GM15510 (cell line): ENCODE measurements around the gene PRKN.

Source experiments
- POLR2A ChIP-seq: IDR thresholded peaks from 3 replicates; pipeline ENCODE4 v1.6.1; 2011; ENCODE audit warnings: borderline replicate concordance; ENCODE audit not compliant: insufficient read length; ENCODE audit errors: extremely low read depth

PRKN gene

GRCh38 chr6:161890133-161890831 is 837.3 kb downstream of the PRKN start:
- TF ChIP-seq POLR2A: no peak

DNA sequence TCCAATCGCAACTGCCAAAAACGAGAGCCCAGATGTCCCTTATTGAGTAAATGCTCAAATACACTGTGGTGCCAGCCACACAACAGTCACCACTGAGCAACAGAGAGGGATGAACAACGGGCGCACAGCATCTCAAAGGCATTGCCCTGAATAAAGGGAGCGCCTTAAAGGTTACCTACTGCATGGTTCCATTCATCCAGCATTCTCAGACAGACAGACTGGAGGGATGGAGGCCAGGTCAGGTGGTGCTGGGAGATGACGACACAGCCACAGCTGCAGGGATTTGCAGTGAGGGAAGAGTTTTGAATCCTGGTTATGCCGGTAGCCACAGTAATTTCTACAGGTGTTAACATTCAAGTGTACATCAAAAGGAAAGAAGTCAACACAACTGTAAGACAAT is 838.2 kb downstream of the PRKN start:
- no peak for TF ChIP-seq POLR2A

DNA sequence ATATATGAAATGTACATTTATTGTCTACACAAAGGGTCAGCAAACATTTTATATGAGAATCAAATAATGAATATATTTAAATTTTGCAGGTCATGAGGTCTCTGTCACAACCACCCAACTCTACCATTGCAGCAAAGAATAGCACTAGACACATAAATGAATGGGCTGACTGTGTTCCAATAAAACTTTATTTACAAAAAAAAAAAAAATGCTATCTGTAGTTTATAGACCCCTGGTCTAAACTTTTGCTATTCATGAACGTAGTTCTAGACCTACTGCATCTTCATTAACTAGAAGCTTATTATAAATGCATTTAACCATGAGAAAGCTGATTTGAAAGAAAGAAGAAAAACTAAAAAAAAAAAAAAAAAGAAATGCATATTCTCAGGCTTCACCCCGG is 842.8 kb downstream of the PRKN start:
- TF ChIP-seq POLR2A: no peak

DNA sequence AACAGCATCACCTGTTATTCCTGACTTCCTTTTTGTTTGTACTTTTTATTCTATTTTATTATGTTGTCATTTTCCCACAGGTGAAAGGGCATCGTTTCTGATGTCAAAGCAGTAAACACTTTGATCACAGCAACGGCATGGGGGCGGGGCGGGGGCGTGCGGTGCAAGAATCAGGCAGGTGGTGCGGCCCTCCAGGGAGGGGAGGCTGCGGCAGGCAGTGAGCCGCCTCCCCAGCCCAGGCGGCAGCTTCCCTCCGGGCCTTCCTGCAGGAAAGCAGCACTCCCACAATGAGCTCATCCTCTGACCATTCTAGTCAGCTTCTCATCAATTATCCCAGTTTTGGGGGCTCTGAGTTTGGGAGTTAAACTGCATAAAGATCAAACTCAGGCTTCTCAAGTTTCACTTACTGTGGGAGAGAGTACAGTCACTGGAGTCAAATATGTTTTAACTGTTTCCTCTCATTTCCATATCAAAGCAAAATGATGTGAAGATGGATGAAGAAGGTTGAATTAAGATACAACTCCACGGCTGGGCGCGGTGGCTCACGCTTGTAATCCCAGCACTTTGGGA is 845.3 kb downstream of the PRKN start:
- no peak for TF ChIP-seq POLR2A

DNA sequence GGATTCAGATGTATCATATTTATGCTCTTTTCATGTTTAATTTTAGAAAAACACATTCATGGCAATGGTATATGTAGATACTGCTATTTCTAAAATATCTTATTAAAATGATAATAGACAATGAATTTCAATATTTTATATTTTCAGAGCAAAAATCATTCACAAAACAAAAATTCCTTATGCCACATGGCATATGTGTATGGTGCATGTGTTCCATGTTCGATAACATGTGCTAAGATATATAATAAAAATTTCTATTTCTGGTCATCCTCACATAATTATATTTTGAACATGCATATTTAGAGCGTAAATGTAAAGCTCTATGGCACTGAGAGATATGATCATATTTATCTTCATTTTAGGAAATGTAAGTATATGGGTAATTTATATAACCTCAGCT is 847.5 kb downstream of the PRKN start:
- no peak for TF ChIP-seq POLR2A

GRCh38 chr6:161876231-161876630 is 851.3 kb downstream of the PRKN start:
- TF ChIP-seq POLR2A: no peak

- TF ChIP-seq POLR2A: no peak
Measured at GRCh38 chr6:161870236-161870901, 857.2 kb downstream of the PRKN start.

DNA sequence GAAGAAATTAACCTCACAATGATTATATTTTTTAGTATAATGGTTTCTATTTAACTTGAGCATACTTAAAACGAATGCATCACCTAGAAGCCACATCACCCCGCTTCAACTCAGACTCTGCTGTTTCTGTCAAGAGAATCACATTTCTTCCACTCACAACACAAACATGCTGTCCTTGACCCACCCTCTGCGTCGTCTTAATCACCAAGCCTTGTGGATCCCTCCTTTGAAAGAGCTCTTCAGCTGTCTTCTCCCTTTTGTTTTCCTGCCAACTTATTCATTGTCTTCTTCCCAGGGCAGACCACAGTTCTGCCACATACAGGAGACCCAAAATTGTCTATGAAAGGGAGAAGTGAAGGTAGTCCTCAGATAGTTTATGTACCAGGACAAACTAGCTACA is 858.1 kb downstream of the PRKN start:
- TF ChIP-seq POLR2A: no peak

GRCh38 chr6:161866570-161866969 is 861.0 kb downstream of the PRKN start:
- no peak for TF ChIP-seq POLR2A

DNA sequence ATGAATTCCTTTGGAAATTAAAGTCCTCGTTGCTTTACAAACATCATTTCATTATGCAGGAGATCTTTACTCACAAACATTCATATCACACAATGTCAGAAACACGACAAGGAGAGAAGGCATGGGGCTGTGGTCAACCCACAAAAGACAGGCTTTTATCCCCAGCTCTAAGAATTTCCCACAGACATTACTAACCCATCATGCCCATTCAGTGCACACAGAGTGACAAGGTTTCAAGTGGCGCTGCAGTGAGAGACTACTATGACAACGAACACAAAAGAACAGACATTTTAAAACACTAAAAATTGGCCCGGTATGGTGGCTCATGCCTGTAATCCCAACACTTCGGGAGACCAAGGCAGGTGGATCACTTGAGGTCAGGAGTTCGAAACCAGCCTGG is 873.9 kb downstream of the PRKN start:
- no peak for TF ChIP-seq POLR2A

- TF ChIP-seq POLR2A: no peak
Measured at GRCh38 chr6:161850562-161850961, 877.0 kb downstream of the PRKN start.

DNA sequence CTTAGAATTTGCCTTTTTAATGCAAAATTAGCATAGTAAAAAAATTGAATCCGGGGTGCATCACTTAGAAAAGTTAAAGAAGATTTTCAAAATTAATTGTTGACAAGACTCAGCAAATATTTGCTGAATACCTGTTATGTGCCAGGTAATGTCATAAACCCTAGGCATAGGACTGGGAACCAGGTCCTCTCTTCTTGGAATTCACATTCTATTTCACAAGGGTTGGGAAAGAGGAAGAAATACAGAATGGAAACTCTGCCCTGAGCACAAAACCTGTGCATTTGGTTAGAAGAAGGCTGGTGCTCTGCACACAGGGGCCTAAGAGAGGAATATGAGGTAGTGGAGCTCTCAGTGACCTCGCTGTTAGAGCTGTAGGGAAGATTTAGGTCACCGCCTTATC is 879.9 kb downstream of the PRKN start:
- TF ChIP-seq POLR2A: no peak

DNA sequence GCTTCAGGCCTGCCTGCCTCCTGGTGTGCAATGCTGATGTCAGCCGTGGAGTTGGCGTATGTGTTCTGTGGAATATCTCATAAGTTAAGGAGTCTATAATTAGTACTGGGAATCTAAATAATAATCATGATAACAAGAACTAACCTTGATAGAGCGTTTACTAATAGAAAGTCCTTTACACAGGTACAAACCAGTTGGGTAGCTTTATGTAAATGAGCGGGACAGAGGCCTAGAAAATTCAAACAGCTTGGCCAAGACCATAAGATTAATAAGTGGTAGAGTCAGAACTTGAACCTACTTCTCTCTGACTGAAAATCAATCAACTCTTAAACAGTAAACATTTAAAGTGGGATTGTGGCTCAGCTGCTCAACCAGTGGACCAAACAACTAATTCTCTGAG is 882.8 kb downstream of the PRKN start:
- no peak for TF ChIP-seq POLR2A

GRCh38 chr6:161843066-161843465 is 884.5 kb downstream of the PRKN start:
- no peak for TF ChIP-seq POLR2A

GRCh38 chr6:161840380-161840779 is 887.2 kb downstream of the PRKN start:
- TF ChIP-seq POLR2A: no peak

DNA sequence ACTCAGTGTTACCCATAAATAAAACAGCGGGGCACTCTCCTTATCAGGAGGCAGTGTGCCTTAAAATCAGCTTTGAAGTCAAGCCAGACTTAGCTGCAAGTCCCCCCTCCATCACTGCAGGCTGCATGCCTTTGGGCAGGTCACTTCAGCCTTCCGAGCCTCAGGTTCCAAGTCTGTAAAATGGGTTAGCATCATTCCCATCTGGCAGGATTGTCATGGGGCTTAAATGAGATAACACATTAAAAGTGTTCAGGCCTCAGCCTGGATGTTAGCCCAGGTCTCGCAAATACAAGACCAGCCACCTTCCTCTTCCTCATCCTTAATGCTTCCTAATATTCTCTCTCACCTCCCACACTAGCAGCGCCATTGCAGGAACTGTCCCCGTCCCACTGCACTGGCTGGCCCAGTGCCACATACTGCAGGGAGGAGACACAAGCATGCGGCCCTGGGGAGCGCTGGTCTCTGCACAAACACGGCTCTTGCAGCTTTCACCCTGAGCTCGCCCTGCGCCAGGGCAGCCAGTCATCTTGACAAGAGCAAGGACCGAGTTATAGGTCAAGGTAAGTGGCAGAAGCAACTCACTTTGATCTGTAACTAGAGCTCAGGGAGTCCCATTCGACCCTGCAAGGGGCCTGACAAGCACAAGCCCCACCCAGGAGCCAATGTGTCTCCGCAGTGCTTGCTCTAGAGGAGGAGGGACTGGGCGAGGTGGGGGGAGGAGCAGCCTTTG is 889.1 kb downstream of the PRKN start:
- TF ChIP-seq POLR2A: no peak

- TF ChIP-seq POLR2A: no peak
Measured at GRCh38 chr6:161837854-161838253, 889.7 kb downstream of the PRKN start.

- no peak for TF ChIP-seq POLR2A
Measured at GRCh38 chr6:161837449-161837735, 890.2 kb downstream of the PRKN start.
